Measurements from ENCODE around the gene SAMD14. TPM values are rescaled to one million over a fixed set of nuclear protein-coding genes. Genes with fewer than 3 reads are reported as not detected.

SAMD14 gene
- total RNA-seq, 1 donor from 2014 or later, result 82.0 TPM

DNA sequence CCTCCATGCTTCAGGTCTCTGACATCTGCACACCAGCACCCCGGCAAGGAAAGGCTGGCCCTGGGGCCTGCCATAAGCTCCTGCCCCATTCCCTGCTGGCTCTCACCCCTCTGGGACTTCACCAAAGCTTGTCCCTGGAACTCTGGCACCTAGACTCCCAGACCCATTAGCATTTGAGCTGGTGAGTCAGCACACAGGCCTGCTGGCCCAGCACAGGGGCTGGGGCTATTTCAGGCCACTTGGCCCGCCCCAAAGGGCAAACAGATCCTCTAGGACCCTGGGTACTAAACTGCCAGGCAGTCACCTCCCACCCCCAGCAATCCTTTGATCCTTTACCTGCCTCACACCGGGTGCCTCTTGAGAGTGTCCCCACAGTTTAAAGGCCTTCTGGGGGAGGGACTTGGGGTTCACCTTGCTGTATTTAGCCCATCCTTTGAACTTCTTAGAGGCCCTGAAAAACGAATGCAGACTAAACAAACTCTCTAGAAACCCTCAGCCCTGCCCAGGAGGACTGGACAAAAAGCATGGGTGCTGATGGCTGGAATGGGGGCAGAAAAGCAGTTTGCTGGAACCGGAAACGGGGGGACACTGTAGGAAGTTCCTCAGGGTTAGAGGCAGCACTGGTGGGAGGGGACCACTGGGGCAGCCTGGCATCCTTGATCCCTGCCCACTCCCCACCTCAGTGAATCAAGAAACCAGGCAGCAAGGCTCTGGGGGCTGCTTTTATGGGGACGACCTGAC, 3.2 kb upstream of the SAMD14 start:
- peaks cover 28% of the 10 kb centered on the region for H3K27me3 Mint-ChIP-seq (ENCODE audit: unreplicated experiment)
- TF ChIP-seq, protein P1, sequence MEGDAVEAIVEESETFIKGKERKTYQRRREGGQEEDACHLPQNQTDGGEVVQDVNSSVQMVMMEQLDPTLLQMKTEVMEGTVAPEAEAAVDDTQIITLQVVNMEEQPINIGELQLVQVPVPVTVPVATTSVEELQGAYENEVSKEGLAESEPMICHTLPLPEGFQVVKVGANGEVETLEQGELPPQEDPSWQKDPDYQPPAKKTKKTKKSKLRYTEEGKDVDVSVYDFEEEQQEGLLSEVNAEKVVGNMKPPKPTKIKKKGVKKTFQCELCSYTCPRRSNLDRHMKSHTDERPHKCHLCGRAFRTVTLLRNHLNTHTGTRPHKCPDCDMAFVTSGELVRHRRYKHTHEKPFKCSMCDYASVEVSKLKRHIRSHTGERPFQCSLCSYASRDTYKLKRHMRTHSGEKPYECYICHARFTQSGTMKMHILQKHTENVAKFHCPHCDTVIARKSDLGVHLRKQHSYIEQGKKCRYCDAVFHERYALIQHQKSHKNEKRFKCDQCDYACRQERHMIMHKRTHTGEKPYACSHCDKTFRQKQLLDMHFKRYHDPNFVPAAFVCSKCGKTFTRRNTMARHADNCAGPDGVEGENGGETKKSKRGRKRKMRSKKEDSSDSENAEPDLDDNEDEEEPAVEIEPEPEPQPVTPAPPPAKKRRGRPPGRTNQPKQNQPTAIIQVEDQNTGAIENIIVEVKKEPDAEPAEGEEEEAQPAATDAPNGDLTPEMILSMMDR (IDR thresholded peaks at IDR 0.05; ENCODE audit: unreplicated experiment), result no peak
- H3K27ac Mint-ChIP-seq (ENCODE audit: unreplicated experiment), result no peak overlapping the region
- H3K4me1 Mint-ChIP-seq (ENCODE audit: unreplicated experiment), result peaks cover 26% of the 10 kb centered on the region
- no peak for DNase-seq (ENCODE audit: low spot score)
- H3K4me3 Mint-ChIP-seq (ENCODE audit: unreplicated experiment), result no peak overlapping the region
- no peaks in the 10 kb centered on the region for H3K9me3 Mint-ChIP-seq (ENCODE audit: unreplicated experiment)
- H3K36me3 Mint-ChIP-seq (ENCODE audit: low read depth, unreplicated experiment), result peaks cover 32% of the 10 kb centered on the region

DNA sequence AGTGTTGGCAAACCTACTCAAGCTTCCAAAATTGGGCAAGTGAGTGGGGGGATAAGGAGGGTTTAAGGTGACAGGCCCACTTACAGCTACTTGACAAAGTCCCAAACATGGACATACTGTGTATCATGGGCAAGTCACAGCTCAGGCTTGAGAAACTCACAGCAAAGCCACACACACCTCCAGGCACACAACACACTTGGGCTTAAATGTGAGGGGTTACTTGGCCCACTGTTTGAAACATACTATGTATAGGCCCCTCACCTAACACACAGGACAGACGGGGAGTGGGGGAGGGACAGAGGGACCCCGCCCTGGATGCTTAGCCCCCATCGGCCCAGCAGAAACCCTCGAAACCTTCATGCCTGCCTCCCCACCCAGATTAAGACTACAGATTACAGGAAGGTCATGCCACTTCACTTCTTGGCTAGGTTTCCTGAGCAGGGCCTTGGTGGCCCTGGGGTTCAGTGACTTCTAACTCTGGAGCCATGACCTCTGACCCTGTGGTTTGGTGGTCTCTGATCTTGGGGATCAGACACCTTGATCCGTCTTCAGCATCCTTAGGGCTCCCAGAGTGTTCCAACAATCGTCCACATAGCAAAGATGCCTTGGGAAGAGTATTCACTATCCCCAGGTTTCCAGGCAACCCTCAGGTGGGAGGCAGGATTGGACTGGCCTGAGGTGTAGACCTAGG, 2.3 kb upstream of the SAMD14 start:
- Mint-ChIP-seq H3K4me3 (ENCODE audit: unreplicated experiment) (no peak overlapping the region), H3K36me3 (ENCODE audit: low read depth, unreplicated experiment) (peaks cover 27% of the 10 kb centered on the region), H3K4me1 (ENCODE audit: unreplicated experiment) (peaks cover 35% of the 10 kb centered on the region), H3K27me3 (ENCODE audit: unreplicated experiment) (peaks cover 26% of the 10 kb centered on the region), H3K9me3 (ENCODE audit: unreplicated experiment) (no peaks in the 10 kb centered on the region), H3K27ac (ENCODE audit: unreplicated experiment) (peak overlapping the region; percentile 26)
- TF ChIP-seq, protein P1 (IDR thresholded peaks at IDR 0.05; ENCODE audit: unreplicated experiment), result no peak
- no peak for DNase-seq (ENCODE audit: low spot score)

DNA sequence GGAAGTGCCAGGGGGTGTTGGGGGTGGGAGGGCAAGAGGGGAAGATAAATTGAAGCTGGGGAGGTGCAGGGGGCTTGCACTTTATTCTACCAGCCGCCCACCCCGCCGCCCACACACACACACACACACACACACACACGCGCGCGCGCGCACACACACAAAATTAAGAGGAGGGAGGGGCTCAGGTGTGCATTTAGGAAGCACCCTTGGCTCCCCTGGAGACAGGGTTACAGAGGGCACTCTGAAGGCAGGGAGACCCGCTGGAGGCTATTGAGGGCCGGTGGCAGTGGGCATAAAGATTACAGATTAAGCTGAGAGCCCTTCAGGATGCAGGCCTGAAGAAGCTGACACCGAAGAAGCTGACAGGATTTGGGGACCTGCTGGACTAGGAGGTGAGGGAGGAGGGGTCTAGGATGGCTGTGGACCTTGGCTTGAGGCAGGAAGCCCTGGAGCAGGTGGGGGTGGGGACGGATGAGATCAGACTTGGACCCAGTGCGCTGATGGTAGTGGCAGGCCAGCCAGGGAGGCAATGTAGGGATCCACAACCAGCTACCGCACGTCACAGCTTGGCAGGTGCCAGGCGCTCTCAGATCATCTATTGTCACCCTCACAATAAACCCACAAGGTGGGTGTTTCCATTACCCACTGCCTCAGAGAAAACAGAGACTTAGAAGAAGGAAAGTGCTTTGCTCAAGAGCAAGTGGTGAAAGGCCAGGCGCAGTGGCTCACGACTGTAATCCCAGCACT, 772 bp upstream of the SAMD14 start:
- H3K9me3 Mint-ChIP-seq (ENCODE audit: unreplicated experiment), result no peaks in the 10 kb centered on the region
- H3K27me3 Mint-ChIP-seq (ENCODE audit: unreplicated experiment), result peaks cover 22% of the 10 kb centered on the region
- peak overlapping the region; percentile 82 for H3K4me3 Mint-ChIP-seq (ENCODE audit: unreplicated experiment)
- TF ChIP-seq, protein P1 (IDR thresholded peaks at IDR 0.05; ENCODE audit: unreplicated experiment), result no peak
- peak overlapping the region; percentile 74 for H3K27ac Mint-ChIP-seq (ENCODE audit: unreplicated experiment)
- DNase-seq (ENCODE audit: low spot score), result no peak
- peaks cover 40% of the 10 kb centered on the region for H3K4me1 Mint-ChIP-seq (ENCODE audit: unreplicated experiment)
- peaks cover 17% of the 10 kb centered on the region for H3K36me3 Mint-ChIP-seq (ENCODE audit: low read depth, unreplicated experiment)

DNA sequence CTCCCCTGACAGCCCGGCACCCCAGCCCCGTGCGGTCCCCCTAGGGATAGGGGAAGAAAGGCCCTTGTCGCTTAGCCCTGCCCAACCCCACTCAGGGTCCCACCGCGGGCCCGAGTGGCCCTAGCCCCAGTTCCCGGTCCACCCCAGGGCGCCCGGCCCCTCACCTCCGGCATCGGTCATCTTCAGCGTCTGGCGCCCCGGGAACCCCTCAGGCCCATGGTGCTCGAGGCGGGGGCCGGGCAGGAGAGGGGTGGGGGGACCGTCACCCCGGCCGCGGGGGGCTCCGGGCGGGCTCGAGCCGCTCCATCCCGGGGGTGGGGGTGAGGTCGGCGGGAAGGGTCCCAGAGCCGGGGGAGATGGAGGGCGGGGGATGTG, 620 bp downstream of the SAMD14 start:
- peaks cover 18% of the 10 kb centered on the region for H3K36me3 Mint-ChIP-seq (ENCODE audit: low read depth, unreplicated experiment)
- peak overlapping the region; percentile 99 for H3K4me3 Mint-ChIP-seq (ENCODE audit: unreplicated experiment)
- no peaks in the 10 kb centered on the region for H3K9me3 Mint-ChIP-seq (ENCODE audit: unreplicated experiment)
- DNase-seq (ENCODE audit: low spot score), result no peak
- peaks cover 22% of the 10 kb centered on the region for H3K27me3 Mint-ChIP-seq (ENCODE audit: unreplicated experiment)
- H3K4me1 Mint-ChIP-seq (ENCODE audit: unreplicated experiment), result peaks cover 54% of the 10 kb centered on the region
- TF ChIP-seq, protein P1 (IDR thresholded peaks at IDR 0.05; ENCODE audit: unreplicated experiment), result no peak
- H3K27ac Mint-ChIP-seq (ENCODE audit: unreplicated experiment), result no peak overlapping the region

All from endothelial cell (in vitro differentiated cells).